Epithelial cell of proximal tubule (primary cell): Measurements from ENCODE around the gene EFCAB6. TPM values are rescaled to one million over a fixed set of nuclear protein-coding genes. Genes with fewer than 3 reads are reported as not detected.

Experiments used
- DNase-seq: peaks from one replicate; pipeline ENCODE4 v3.0.0-alpha.2; 2011; ENCODE audit warnings: low read depth
- H3K4me3 ChIP-seq: 2 replicates; pipeline ENCODE4 v1.5.1; 2011; ENCODE audit warnings: low read depth, mild to moderate bottlenecking, low read length
- CTCF ChIP-seq: conservative IDR thresholded peaks from 2 replicates; pipeline ENCODE4 v1.5.1; 2012; ENCODE audit warnings: low read depth, mild to moderate bottlenecking, low read length
- total RNA-seq: library from RNA; depleted of rRNA; stranded (reverse); fragments of >200 nt; gene quantifications from 2 replicates; pipeline ENCODE4 v1.2.3, GENCODE V29; 2015

Gene EFCAB6
- total RNA-seq, 1 donor from 2014 or later, result 0.23 TPM

- DNase-seq, result no peak
- H3K4me3 ChIP-seq, result no peak overlapping the region
- no peak for TF ChIP-seq CTCF
These were observed 39.3 kb downstream of the EFCAB6 start for GRCh38 chr22:43772831-43773230.

DNA sequence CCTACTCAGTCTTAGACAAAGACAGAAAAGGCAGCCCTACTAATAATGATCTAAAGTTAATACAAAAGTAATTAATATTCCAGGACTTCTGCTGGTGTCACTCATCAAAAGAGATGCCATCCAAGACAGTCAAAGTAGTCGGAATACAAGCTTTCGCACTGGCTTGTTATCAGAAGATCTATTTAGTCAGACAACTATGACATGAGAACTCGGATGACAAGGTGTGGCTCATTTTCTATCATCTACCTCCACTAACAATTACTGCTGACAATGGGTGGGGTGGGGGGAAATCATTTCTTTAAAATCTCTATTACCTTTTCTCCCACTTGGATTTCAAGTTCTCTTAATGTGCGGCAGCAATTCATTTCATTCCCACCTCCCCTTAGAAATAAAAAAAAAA is 56.7 kb downstream of the EFCAB6 start:
- no peak for TF ChIP-seq CTCF
- no peak for DNase-seq
- H3K4me3 ChIP-seq, result no peak overlapping the region

GRCh38 chr22:43755011-43755410 is 57.1 kb downstream of the EFCAB6 start:
- no peak overlapping the region for H3K4me3 ChIP-seq
- no peak for DNase-seq
- TF ChIP-seq CTCF, result no peak

DNA sequence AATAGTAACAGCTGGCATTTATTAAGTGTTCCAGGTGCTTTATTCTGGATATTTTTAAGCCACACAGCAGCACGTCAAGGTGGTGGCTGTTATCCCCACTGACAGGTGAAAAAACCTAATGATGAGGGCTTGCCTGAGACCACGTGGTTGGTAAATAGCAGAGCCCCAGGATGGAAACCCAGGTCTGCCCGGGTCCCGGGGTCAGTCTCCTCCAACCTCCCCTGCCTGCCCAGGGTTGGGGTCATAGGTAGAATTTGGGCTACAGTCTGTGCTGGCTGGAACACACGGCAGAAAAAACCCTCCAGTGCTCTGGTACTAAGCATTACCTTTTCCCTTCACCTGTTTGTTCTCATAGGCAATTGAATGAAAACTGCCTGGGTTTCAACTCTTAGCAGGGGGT is 57.9 kb downstream of the EFCAB6 start:
- TF ChIP-seq CTCF, result no peak

GRCh38 chr22:43753688-43754087 is 58.4 kb downstream of the EFCAB6 start:
- no peak overlapping the region for H3K4me3 ChIP-seq
- no peak for DNase-seq
- no peak for TF ChIP-seq CTCF

More for the DNA sequence above, 57.9 kb downstream of the EFCAB6 start:
- H3K4me3 ChIP-seq, result no peak overlapping the region
- DNase-seq, result no peak

DNA sequence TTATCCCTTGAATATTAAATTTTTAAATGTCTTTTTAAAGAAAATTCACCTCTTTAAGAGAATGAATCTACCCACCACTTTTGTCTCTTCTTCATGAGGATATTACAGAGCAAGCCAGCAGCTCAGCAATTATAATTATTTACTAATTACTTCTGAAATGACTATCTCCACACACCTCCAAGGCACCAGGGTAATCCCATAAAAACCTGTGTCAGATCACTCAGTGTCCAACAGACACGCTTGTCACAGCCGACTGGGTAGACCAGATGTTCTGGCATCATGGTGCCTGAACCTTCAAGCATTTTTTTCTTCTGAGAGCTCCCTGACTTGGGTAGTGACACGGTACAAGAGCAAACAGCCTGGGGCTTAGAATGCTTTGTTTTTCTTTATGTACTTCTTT is 61.4 kb downstream of the EFCAB6 start:
- no peak for TF ChIP-seq CTCF
- no peak for DNase-seq
- no peak overlapping the region for H3K4me3 ChIP-seq

DNA sequence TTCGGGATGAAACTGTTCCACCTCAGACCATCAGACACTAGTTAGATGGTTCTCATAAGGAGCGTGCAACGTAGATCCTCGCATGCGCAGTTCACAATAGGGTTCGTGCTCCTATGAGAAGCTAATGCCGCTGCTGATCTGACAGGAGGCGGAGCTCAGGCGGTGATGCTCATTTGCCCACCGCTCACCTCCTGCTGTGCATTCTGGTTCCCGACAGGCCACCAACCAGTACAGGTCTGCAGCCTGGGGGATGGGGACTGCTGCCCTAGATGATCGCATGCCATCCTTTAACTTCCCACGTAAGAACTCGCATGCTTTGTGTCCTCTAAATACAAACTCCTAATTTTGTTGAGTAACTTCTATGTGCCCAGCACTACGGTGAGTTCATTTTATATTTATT is 62.6 kb downstream of the EFCAB6 start:
- H3K4me3 ChIP-seq, result no peak overlapping the region
- DNase-seq, result no peak
- TF ChIP-seq CTCF, result no peak
